GM21737 (cell line): Measurements from ENCODE around the gene DGKA.

Experiments used
- ATAC-seq: cut with Tn5 transposase; IDR thresholded peaks from one replicate; pipeline ENCODE4 v1.9.1; 2021; ENCODE audit warnings: mild to moderate bottlenecking, moderate library complexity; ENCODE audit not compliant: unreplicated experiment

Gene DGKA

DNA sequence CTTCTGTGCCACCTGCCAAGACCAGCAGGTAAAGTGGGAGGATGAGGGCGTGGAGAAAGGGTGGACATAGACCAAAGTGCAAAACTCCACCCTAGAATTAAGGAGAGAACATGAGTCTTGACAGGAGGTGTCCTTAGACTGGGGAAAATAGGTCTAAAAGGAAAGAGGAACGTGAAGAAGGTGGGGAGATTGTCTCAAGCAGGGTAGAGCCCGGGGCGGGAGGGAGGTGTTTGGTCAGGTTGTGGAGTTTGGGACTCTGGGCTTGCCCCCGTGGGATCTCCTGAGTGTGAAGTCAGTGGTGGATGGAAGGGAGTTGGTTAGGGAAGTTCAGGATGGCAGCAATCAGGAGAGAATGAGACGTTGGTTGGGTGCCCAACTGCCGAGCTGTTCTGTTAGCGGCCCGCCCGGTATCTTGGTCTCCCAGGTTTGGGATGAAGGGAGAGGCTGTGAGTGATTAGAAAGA is 386 bp downstream of the DGKA start:
- ATAC-seq, result no peak

DNA sequence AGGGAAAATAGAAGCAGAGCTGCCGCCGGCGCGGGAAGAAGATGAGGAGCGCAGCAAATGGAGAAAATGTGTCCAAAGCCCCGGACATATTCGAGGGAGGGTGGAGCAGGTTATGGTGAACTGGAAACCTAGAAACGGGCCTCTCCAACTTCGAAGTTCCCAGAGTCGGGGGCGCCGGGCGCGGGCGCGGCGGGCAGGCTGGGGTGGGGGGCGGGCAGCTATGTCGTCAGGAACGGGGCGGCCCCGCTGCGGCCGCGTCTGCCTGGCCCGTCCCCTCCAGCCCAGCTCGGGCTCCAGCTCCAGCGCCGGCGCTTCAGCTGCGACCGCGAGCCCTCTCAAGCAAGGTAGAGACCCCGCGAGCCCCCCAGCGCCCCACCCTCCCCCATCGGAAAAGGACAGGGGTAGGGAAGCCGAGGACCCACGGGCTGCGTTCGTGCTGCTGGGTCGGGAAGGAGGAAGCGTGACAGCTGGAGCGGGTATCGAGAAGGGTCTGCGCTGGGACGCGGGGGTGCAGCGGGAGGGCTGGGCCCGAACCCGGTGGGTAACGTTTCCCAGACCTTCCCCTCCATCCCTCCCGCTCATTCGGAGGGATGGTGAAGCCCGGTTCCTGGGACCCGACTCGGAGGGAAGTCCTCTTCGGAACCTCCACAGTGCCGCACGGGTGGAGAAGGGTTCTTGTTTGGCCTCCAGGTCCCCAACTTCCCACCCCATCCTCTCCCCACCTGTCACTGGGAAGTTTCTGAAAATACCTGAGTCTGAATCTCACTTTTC is 1.0 kb downstream of the DGKA start:
- ATAC-seq, result no peak

DNA sequence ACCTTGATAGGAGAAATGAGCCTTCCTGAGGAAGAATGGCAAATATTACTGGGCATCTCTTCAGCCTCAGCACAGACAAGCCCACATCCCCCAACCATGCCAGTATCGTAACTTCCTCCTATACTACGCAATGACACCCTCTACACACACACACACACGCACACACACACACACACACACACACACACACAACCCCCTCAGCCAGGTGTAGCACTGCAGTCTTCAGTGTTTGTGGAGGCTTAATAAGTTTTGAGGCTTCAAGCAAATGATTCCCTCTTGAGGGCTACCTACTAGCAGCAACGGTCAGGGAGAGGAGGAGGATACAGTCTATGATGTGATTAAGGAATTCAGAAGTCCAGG is 1.6 kb downstream of the DGKA start:
- no peak for ATAC-seq

DNA sequence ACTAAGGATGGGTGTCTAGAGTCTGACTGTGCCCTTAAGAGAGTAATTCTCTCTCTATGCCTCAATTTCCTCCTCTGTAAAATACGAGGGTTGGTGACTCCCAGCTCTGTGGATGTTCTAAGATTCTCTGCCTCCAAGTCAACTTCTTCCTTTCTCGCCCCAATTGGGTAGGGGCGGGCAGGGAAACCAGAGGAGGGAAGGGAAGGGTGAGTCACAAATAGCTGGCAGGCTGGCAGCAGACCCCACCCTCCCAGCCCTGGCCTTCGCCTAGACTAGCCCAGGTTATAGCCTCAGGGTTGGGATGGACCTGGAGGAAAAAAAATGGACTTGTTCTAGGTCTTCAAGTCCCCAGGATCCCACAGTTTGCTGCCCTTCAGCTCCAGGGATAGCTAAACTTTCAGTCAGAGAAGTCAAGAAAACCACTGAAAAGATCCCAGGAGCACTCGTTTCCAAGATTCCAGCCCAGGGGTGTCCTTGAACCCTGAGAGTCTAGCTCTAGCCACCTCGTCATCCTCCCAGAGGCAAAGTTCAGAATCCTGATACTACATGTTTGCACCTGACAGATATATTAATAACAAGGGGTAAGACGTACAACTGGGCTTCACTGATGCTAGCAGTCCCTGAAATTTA is 2.3 kb downstream of the DGKA start:
- ATAC-seq, result no peak

DNA sequence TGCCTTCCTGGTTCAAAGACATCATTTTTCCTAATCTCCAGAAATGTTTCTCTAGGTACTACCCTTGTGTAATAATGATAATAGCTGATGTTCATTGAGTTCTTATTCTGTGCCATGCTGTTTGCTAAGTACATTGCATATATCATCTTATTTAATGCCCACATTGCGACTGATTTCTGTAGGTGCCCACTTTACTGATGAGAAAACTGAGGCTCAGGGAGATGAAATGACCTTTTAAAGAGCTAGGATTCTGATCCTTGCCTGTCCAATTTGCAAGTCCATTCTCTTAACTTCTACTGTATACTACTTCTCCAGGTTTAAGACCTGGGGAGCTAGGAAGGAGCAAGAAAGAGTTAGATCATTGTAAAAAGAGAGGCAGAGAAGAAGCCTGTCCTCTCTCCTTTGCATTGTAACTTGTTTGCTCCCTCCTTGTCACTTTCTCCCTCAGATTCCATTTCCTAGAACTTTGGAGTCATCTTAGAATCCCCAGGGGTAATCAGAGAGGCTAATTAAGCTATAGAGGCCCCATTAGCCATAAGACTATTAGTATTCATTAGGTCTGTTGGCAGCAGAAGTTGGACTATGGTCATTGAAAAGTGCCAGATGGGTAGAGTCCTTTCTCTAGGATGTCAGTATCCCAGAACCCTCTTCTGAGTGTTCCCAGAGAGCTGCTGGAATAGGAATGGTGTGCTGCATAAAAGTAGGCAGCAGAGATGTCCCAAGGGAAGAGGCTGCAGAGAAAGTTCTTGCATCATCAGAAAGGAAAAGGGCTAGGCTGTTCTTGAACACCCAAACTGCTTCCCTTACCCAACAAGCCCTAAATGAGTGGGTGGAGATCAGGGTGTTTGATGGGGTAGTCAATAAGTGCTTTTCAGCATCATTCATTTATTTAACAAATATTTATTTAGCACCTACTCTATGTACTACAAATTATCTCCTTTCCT is 3.1 kb downstream of the DGKA start:
- no peak for ATAC-seq

DNA sequence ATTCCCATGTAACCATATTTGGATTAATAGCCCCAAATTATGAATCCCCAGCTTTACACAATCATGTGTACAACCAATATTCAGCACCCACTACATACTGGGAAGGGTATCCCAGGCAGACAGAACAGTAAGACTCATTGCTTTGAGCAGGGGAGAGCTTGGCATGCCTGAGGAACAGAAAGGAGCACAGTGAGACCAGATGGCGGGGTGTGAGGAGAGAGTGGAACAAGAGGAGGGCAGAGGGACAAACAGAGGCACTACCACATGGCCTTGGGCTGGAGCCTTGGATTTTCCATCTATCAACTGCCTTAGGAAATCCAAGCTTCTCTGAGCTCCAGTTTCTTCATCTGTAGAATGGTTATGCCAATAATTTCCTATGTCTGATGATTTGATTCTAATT is 3.8 kb downstream of the DGKA start:
- ATAC-seq, result no peak

DNA sequence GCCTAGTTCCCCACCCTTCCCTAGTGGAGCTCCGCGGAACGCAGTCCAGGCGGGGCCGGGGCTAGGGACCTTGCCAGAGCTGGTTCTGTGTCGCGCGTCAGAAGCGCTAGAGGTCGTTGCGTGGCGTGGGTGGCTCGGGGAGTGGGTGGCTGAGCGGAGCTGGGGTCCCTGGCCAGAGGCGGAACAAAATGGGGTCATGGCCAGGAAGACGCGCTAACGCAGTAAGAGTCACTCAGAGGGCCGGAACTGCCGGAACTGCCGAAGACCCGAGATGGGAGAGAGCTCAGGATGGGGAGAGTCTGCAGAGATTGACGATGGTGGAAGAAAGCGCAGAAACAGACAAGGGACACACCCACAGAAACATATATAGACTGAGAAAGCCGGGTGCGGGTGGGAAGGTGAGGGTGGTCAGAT is 4.8 kb downstream of the DGKA start:
- ATAC-seq, result no peak

DNA sequence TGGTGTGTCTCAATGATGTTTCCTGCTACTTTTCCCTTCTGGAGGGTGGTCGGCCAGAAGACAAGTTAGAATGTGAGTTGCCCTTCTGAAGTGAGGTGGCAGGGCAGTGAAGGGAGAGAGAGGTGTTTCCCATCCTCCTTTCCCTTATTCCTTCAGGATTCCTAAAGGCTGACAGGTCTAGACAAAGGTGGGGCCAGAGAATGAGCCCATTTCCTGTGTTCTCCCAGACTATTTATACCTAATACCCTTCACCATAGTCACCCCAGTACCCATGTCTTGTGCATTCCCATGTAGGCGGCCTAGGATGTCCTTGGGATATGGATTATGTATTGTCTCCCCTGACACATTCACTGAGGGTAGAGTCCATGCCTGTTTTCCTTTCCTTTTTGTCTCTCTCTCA is 7.0 kb downstream of the DGKA start:
- ATAC-seq, result no peak

DNA sequence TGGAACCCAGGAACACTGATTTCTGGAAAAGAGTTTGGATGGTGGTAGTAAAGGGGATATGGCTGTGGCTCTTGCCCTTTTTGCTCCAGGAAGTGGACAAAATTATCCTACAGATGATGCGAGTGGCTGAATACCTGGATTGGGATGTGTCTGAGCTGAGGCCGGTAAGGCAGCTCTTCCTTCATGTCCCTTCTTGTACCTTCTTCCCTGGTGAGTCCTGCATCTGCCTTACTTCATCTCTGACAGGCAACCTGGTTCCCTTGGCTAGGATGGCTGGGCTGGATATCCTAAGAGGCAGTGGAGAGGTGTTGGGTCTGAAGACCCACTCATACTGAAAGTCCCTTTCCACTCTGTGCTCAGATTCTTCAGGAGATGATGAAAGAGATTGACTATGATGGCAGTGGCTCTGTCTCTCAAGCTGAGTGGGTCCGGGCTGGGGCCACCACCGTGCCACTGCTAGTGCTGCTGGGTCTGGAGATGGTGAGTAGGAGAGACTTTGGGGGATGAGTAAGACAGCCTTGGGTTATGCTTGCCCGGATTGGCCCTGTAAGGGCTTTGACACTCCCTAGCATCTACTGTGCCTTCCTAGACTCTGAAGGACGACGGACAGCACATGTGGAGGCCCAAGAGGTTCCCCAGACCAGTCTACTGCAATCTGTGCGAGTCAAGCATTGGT is 8.0 kb downstream of the DGKA start:
- ATAC-seq, result no peak

DNA sequence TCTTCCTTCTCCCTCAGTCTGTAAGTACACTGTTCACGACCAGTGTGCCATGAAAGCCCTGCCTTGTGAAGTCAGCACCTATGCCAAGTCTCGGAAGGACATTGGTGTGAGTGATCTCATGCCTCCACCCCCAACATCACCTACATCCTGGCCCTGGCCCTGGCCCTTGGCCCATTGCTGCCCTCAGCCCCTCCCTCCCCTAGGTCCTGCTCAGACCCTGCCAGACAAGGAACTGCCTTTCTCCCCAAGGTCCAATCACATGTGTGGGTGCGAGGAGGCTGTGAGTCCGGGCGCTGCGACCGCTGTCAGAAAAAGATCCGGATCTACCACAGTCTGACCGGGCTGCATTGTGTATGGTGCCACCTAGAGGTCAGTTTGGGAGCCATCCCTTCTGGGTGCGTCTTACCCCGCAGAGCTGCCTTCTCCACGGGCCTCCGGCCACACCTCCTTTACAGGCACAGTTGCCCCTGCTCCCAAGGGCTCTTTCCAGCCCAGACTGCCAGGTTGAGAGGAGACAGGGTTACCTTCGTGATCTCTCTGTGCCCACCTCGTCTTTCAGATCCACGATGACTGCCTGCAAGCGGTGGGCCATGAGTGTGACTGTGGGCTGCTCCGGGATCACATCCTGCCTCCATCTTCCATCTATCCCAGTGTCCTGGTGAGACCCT is 9.2 kb downstream of the DGKA start:
- peak; percentile 92 for ATAC-seq

DNA sequence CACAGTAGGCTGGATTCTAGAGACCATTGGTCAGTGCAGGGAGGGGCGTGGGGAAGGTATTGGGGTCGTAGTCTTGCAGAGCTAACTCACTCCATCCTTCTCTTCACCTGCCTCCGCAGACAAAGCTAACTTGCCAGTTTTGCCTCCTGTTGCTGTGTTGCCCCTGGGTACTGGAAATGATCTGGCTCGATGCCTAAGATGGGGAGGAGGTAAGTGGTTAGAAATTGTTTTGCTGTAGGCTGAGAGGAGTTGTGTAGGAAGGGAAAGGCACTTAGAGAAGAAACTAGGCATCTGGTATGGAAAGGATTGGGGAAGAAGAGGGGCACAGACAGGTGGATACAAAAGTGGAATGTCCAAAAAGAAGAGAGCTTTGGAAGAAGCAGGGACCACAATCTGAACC is 11.1 kb downstream of the DGKA start:
- ATAC-seq, result no peak

DNA sequence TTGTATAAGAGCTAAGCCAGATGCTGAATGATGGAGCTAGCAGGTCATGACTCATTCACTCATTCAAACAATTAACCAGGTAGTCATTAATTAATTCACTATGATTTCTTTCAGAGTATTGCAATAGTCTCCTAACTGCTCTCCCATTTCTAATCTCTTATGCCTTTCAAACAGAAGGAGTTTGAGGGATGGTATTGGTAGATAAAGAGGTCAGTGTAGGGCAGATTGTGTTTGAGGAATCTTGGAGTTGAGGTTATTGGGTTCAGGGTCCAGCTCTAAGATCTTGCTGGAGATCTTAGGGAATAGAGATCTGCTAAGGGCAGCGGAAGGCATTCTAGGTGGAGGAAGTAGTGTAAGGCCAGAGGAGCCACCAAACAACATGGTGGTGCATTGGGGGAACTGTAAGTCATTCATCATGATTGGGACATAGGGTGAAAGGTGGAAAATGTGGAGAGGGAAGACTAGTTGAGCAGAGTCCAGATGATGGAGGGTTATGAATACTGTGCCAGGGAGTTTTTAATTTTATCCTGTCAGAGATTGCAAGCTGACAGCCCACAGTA is 11.7 kb downstream of the DGKA start:
- no peak for ATAC-seq

DNA sequence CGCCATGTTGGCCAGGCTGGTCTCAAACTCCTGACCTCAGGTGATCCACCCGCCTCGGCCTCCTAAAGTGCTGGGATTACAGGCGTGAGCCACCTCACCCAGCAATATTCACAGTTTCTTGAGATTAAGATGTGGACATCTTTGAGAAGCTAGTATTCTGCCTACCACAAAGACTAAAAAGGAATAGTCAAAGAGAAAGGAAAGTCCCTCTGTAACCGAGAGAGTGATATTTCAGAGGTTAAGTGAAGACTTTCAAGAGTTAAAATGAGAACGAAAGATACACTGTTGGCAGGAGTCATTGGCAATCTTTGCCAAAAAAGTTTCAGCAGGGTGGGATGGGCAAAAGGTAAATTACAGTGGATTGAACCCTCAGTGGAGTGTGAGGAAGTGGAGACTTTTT is 15.6 kb downstream of the DGKA start:
- ATAC-seq, result no peak

DNA sequence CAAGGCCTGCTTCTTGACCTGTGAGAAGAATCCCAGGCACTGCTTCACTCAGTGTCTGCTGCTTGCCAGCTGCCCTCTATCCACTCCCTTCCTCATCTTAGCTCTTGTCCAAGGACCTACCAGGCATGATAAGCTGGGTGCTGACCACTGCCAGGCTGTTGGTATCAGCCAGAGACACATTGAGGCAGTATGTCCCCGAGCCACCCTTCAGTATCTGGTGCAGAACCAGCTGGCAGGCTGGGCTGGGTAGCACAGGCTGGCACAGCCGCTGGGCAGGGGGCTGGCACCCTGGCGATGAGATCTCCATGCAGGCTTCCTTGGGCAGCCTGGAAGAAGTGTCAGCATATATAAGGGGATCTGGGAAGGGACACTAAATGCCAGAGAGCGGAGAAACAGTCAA is 24.4 kb downstream of the DGKA start:
- no peak for ATAC-seq

DNA sequence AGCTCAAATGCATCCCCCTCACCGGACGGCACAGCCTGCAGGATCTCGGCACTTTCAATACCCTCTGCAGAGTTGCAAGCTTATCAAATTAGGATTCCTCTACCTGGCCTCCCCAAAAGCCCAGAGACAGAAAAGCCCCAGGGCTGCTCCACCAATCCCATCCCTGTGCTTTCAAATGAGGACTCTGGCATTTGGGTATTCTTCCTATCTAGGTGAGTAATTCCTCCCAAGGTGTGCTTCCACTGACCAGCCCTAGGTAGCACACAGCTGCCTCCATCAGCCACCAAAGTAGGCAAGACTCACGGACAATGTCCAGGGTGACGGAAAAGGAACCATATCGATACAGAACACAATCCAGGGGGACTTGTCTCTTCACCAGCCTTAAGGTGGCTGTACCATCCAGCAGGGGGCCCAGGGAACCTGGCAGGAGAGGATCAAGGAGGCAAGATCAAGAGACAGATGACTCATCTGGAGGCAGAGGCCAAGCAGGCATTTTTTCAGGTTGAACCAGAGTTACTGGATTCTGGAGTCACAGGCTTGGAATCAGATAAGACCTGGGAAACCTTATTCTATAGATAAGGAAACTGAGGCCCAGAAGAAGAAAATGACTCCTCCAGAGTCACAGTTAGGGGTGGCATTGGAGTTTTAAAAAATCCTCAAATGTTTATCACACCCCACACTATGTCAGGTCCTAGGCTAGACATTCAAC is 25.0 kb downstream of the DGKA start:
- no peak for ATAC-seq

DNA sequence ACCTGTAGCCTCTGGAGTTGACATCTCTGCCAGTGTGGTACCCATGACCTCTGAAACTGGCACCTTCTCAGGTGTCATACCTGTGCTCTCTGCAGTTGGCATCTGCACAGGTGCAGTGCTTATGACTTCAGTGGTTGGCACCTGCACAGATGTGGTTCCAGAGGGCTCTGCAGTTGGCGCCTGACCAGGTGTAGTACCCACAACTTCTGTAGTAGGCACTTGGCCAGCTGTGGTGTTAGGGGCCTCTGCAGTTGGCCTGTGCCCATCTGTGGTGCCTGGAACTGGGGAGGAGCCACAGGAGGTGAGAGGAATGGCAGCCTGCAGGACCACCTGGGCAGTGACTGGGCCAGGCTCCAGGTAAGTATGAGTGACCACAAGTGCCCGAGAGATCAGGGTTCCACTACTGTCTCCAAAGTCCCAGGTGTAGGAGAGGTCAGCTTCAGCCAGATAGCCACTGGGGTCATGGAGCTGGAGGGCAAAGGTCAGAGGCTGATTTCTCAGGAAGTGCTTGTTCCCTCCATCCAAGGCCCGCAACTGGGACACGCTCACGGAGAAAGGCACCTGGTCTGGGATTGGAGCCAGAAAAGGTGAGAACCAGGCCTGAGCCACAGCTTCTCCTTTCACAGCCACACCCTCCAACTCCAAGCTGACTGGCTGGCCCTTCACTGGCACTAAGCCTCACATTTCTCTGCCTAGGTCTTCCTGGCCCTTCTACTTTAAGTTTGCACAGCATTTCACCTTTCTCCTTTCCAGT is 26.3 kb downstream of the DGKA start:
- ATAC-seq, result no peak

DNA sequence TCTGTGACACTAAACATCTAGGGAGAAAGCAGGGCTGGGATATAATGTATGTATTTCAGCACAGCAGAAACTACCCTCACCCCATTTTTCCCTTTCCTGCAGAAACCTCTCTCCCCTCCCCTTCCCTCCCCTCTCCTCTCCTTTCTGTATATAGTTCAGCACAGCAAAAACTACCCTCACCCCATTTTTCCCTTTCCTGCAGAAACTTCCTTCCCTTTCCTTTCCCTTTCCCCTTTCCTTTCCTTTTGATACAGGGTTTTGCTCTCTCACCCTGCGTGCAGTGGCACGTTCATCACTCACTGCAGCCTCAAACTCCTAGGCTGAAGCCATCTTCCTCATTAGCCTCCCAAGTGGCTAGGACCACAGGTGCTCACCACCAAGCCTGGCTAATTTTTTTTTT is 32.8 kb downstream of the DGKA start:
- no peak for ATAC-seq

DNA sequence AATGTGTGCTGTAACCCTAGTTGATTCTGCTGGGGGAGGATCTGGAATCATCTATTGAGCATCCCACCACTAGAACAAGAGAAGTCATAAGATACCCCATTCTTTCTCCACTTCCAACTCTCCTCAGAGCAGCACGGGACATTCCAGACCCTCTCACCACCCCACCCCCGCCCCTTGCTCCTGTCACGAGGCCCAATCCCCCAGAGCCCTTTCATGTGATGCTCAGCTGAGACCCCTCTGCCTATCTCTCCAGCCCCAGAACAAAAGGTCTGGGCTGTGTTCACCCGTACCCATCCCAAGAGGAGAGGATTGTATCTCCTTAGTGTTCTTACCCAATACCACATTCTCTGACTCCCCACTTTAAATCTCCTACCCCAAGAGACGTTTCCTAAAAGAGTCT is 34.3 kb downstream of the DGKA start:
- no peak for ATAC-seq

DNA sequence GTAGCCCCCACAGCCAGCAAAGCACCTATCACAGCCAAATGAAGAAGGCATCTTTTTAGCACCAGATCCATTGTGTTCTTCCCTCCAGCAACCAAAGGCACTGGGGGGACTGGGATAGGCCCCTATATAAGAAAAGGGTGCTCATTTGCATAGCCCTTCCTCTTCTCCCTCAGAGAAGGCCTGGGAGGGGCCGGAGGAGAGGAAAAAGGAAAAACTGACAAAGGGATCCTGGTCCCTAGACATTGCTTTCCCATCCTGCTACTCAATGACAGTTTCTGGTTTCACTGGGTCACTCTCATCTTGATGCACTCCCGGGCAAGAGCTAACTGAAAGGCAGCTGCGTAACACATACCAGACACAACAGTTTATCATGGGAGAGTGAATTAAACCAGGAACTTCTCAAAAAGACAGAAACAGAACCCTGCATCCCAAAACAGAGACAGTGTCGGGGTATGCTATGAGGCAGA is 35.0 kb downstream of the DGKA start, which contains the start of gene PMEL:
Gene PMEL (minus strand): TSS at position 102 of the 467 bp plus-strand sequence. CDS start 31 bp downstream, at position 71.
- no peak for ATAC-seq
